ENCODE data around the gene SLC4A7.

- no peak for TF ChIP-seq CTCF (conservative IDR thresholded peaks at IDR 0.05; ENCODE audit: low read length)
- TF ChIP-seq EZH2phosphoT487 (IDR thresholded peaks at IDR 0.05; ENCODE audit: borderline replicate concordance), result no peak
Observed at GRCh38 chr3:27391796-27392195, 92.4 kb downstream of the SLC4A7 start.

All from Loucy (cell line).